Measurements from ENCODE around the gene CDK19. TPM values are rescaled to one million over a fixed set of nuclear protein-coding genes. Genes with fewer than 3 reads are reported as not detected.

CDK19 gene
- polyA plus RNA-seq, 1 donor from 2014 or later = 40.7 TPM

DNA sequence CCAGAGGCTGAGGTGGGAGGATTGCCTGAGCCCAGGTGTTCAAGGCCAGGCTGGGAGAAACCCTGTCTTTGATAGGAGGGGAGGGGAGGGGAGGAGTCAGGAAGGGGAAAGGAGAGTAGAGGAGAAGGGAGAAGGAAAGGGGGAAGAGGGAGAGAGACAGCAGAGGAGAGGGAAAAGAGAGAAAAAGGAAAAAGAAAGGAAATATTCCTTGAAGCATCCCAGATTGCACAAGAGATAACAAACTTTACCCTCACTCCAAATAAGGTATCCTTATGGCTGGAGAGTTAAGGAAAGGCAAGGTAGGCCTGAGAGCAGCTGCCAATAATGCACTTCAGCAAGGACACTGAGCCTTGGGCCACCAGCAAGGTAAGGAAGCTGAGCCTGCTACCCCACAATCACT is 172.6 kb downstream of the CDK19 start:
- Histone ChIP-seq H3K27me3 (ENCODE audit: insufficient read depth, low read depth, low read length) (no peaks in the 10 kb centered on the region), H3K9me3 (ENCODE audit: low read length) (no peaks in the 10 kb centered on the region)

DNA sequence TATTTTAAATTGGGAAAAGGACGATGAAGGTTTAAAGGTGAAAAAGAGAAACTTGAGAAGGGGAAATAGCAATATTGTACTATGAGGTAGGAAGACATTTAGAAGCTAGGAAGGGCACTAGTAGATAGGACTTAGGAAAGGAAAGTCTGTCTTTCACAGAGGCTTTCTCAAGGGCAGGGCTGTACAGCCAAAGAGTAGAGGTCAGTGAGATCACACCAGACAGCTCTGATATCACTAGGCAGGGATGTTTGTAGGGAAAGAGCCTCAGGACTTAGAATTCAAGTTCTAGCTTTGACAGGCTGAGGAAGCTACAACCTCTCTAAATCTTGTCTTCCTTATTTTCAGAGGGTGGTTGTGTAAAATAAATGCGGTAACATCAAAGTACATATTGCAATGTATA is 178.5 kb downstream of the CDK19 start:
- no peak overlapping the region for H3K9ac ChIP-seq (ENCODE audit: low read length)
- no peak overlapping the region for H3K4me3 ChIP-seq (ENCODE audit: low read length)
- no peaks in the 10 kb centered on the region for H3K9me3 ChIP-seq (ENCODE audit: low read length)
- no peaks in the 10 kb centered on the region for H3F3A ChIP-seq (ENCODE audit: insufficient read depth, low read length, poor library complexity, severe bottlenecking)
- no peaks in the 10 kb centered on the region for H4K20me1 ChIP-seq (ENCODE audit: insufficient read depth)
- no peaks in the 10 kb centered on the region for H3K79me2 ChIP-seq (replicated peaks; ENCODE audit: insufficient read depth, low read length)
- no peak overlapping the region for H2AFZ ChIP-seq (ENCODE audit: low read depth, low read length)
- no peak overlapping the region for H3K4me2 ChIP-seq (ENCODE audit: low read length)
- no peak overlapping the region for H3K27ac ChIP-seq (ENCODE audit: low read length)
- H3K27me3 ChIP-seq (ENCODE audit: insufficient read depth, low read depth, low read length) = no peaks in the 10 kb centered on the region
- H3K36me3 ChIP-seq (ENCODE audit: insufficient read depth, low read length) = no peaks in the 10 kb centered on the region
- H3K9me2 ChIP-seq (ENCODE audit: insufficient read depth, low read length) = no peaks in the 10 kb centered on the region
- TF ChIP-seq EZH2 (IDR thresholded peaks at IDR 0.05; ENCODE audit: borderline replicate concordance, insufficient read depth, low read length, poor library complexity, severe bottlenecking) (no peak), EP300 (conservative IDR thresholded peaks at IDR 0.05; ENCODE audit: poor library complexity, severe bottlenecking) (no peak), MXI1 (conservative IDR thresholded peaks at IDR 0.05; ENCODE audit: poor library complexity, severe bottlenecking) (no peak), POLR2AphosphoS5 (IDR thresholded peaks at IDR 0.05) (no peak), TAF1 (IDR thresholded peaks at IDR 0.05; ENCODE audit: low read depth) (no peak), SMC3 (conservative IDR thresholded peaks at IDR 0.05; ENCODE audit: poor library complexity) (no peak), RAD21 (conservative IDR thresholded peaks at IDR 0.05) (no peak)
- TF ChIP-seq, protein P1, sequence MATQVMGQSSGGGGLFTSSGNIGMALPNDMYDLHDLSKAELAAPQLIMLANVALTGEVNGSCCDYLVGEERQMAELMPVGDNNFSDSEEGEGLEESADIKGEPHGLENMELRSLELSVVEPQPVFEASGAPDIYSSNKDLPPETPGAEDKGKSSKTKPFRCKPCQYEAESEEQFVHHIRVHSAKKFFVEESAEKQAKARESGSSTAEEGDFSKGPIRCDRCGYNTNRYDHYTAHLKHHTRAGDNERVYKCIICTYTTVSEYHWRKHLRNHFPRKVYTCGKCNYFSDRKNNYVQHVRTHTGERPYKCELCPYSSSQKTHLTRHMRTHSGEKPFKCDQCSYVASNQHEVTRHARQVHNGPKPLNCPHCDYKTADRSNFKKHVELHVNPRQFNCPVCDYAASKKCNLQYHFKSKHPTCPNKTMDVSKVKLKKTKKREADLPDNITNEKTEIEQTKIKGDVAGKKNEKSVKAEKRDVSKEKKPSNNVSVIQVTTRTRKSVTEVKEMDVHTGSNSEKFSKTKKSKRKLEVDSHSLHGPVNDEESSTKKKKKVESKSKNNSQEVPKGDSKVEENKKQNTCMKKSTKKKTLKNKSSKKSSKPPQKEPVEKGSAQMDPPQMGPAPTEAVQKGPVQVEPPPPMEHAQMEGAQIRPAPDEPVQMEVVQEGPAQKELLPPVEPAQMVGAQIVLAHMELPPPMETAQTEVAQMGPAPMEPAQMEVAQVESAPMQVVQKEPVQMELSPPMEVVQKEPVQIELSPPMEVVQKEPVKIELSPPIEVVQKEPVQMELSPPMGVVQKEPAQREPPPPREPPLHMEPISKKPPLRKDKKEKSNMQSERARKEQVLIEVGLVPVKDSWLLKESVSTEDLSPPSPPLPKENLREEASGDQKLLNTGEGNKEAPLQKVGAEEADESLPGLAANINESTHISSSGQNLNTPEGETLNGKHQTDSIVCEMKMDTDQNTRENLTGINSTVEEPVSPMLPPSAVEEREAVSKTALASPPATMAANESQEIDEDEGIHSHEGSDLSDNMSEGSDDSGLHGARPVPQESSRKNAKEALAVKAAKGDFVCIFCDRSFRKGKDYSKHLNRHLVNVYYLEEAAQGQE (IDR thresholded peaks at IDR 0.05; ENCODE audit: borderline replicate concordance) = no peak
- TF ChIP-seq, protein P2, sequence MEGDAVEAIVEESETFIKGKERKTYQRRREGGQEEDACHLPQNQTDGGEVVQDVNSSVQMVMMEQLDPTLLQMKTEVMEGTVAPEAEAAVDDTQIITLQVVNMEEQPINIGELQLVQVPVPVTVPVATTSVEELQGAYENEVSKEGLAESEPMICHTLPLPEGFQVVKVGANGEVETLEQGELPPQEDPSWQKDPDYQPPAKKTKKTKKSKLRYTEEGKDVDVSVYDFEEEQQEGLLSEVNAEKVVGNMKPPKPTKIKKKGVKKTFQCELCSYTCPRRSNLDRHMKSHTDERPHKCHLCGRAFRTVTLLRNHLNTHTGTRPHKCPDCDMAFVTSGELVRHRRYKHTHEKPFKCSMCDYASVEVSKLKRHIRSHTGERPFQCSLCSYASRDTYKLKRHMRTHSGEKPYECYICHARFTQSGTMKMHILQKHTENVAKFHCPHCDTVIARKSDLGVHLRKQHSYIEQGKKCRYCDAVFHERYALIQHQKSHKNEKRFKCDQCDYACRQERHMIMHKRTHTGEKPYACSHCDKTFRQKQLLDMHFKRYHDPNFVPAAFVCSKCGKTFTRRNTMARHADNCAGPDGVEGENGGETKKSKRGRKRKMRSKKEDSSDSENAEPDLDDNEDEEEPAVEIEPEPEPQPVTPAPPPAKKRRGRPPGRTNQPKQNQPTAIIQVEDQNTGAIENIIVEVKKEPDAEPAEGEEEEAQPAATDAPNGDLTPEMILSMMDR (IDR thresholded peaks at IDR 0.05; ENCODE audit: poor library complexity, severe bottlenecking) = no peak

More for the DNA sequence above, 172.6 kb downstream of the CDK19 start:
- Histone ChIP-seq H2AFZ (ENCODE audit: low read depth, low read length) (no peak overlapping the region), H3K4me2 (ENCODE audit: low read length) (no peak overlapping the region), H3K79me2 (replicated peaks; ENCODE audit: insufficient read depth, low read length) (no peaks in the 10 kb centered on the region), H3K36me3 (ENCODE audit: insufficient read depth, low read length) (peaks cover 12% of the 10 kb centered on the region), H4K20me1 (ENCODE audit: insufficient read depth) (no peaks in the 10 kb centered on the region), H3F3A (ENCODE audit: insufficient read depth, low read length, poor library complexity, severe bottlenecking) (no peaks in the 10 kb centered on the region), H3K9me2 (ENCODE audit: insufficient read depth, low read length) (no peaks in the 10 kb centered on the region), H3K27ac (ENCODE audit: low read length) (no peak overlapping the region), H3K4me3 (ENCODE audit: low read length) (no peak overlapping the region), H3K9ac (ENCODE audit: low read length) (no peak overlapping the region)
- TF ChIP-seq RAD21 (conservative IDR thresholded peaks at IDR 0.05) (no peak), EZH2 (IDR thresholded peaks at IDR 0.05; ENCODE audit: borderline replicate concordance, insufficient read depth, low read length, poor library complexity, severe bottlenecking) (no peak), EP300 (conservative IDR thresholded peaks at IDR 0.05; ENCODE audit: poor library complexity, severe bottlenecking) (no peak), SMC3 (conservative IDR thresholded peaks at IDR 0.05; ENCODE audit: poor library complexity) (no peak), TAF1 (IDR thresholded peaks at IDR 0.05; ENCODE audit: low read depth) (no peak)
- TF ChIP-seq, protein P2 (IDR thresholded peaks at IDR 0.05; ENCODE audit: poor library complexity, severe bottlenecking) = no peak

All from neural cell (in vitro differentiated cells).